ENCODE data around the gene LCE4A.

Gene LCE4A

DNA sequence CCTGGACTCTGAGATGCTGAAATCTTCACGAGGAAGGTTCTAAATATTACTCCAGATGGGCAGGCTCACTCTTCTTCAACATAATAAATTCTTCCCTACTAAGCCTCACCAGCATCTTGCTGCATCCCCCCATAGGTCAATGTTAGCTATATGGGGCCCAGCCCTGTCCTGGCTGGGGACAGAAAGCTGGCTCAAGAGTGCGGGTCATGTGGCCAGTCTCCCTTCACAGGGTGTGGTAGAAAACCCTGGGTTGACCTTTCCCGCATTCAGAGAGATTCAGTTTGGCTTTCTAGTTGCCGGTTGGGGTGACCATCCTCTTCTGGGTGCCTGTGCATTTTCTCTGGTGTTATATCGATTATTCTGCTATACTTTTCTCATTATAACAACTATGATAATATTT, 30.0 kb downstream of the LCE4A start:
- H3K9me3 ChIP-seq (ENCODE audit: low read length), result no peaks in the 10 kb centered on the region
- no peak overlapping the region for H3K4me3 ChIP-seq (ENCODE audit: low read depth, low read length, poor library complexity, severe bottlenecking)
- no peaks in the 10 kb centered on the region for H4K20me1 ChIP-seq (ENCODE audit: insufficient read depth, low read length)
- no peak overlapping the region for H3K4me2 ChIP-seq (ENCODE audit: low read length)
- no peaks in the 10 kb centered on the region for H3F3A ChIP-seq (ENCODE audit: insufficient read depth, low read length)
- no peaks in the 10 kb centered on the region for H3K27me3 ChIP-seq (ENCODE audit: insufficient read depth, low read length)
- H3K27ac ChIP-seq (ENCODE audit: low read depth, low read length, poor library complexity, severe bottlenecking), result no peak overlapping the region
- H3K9me2 ChIP-seq (ENCODE audit: low read depth, low read length), result no peaks in the 10 kb centered on the region
- no peaks in the 10 kb centered on the region for H3K36me3 ChIP-seq (ENCODE audit: insufficient read depth, low read length)
- no peak overlapping the region for H2AFZ ChIP-seq (ENCODE audit: low read length)
- no peak overlapping the region for H3K9ac ChIP-seq (ENCODE audit: low read length)
- H3K4me1 ChIP-seq (ENCODE audit: insufficient read depth, low read length, severe bottlenecking), result no peaks in the 10 kb centered on the region
- no peak for TF ChIP-seq EZH2 (IDR thresholded peaks at IDR 0.05; ENCODE audit: borderline replicate concordance, low read length)
- TF ChIP-seq, protein P1, sequence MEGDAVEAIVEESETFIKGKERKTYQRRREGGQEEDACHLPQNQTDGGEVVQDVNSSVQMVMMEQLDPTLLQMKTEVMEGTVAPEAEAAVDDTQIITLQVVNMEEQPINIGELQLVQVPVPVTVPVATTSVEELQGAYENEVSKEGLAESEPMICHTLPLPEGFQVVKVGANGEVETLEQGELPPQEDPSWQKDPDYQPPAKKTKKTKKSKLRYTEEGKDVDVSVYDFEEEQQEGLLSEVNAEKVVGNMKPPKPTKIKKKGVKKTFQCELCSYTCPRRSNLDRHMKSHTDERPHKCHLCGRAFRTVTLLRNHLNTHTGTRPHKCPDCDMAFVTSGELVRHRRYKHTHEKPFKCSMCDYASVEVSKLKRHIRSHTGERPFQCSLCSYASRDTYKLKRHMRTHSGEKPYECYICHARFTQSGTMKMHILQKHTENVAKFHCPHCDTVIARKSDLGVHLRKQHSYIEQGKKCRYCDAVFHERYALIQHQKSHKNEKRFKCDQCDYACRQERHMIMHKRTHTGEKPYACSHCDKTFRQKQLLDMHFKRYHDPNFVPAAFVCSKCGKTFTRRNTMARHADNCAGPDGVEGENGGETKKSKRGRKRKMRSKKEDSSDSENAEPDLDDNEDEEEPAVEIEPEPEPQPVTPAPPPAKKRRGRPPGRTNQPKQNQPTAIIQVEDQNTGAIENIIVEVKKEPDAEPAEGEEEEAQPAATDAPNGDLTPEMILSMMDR (IDR thresholded peaks at IDR 0.05; ENCODE audit: low read length), result no peak
- no peaks in the 10 kb centered on the region for H3K79me2 ChIP-seq (ENCODE audit: insufficient read depth, low read length)

GRCh38 chr1:152739841-152740240, 31.9 kb downstream of the LCE4A start:
- H3F3A ChIP-seq (ENCODE audit: insufficient read depth, low read length), result no peaks in the 10 kb centered on the region
- no peak overlapping the region for H3K27ac ChIP-seq (ENCODE audit: low read depth, low read length, poor library complexity, severe bottlenecking)
- no peak overlapping the region for H2AFZ ChIP-seq (ENCODE audit: low read length)
- H3K4me1 ChIP-seq (ENCODE audit: insufficient read depth, low read length, severe bottlenecking), result no peaks in the 10 kb centered on the region
- H3K9me2 ChIP-seq (ENCODE audit: low read depth, low read length), result no peaks in the 10 kb centered on the region
- H3K4me2 ChIP-seq (ENCODE audit: low read length), result no peak overlapping the region
- H3K36me3 ChIP-seq (ENCODE audit: insufficient read depth, low read length), result no peaks in the 10 kb centered on the region
- H3K9ac ChIP-seq (ENCODE audit: low read length), result no peak overlapping the region
- no peaks in the 10 kb centered on the region for H3K27me3 ChIP-seq (ENCODE audit: insufficient read depth, low read length)
- TF ChIP-seq EZH2 (IDR thresholded peaks at IDR 0.05; ENCODE audit: borderline replicate concordance, low read length), result no peak
- TF ChIP-seq, protein P1 (IDR thresholded peaks at IDR 0.05; ENCODE audit: low read length), result no peak
- no peaks in the 10 kb centered on the region for H3K9me3 ChIP-seq (ENCODE audit: low read length)
- no peaks in the 10 kb centered on the region for H3K79me2 ChIP-seq (ENCODE audit: insufficient read depth, low read length)
- H4K20me1 ChIP-seq (ENCODE audit: insufficient read depth, low read length), result no peaks in the 10 kb centered on the region
- no peak overlapping the region for H3K4me3 ChIP-seq (ENCODE audit: low read depth, low read length, poor library complexity, severe bottlenecking)

- H3K9me2 ChIP-seq (ENCODE audit: low read depth, low read length), result no peaks in the 10 kb centered on the region
- H3K9ac ChIP-seq (ENCODE audit: low read length), result no peak overlapping the region
- no peaks in the 10 kb centered on the region for H3K36me3 ChIP-seq (ENCODE audit: insufficient read depth, low read length)
- no peaks in the 10 kb centered on the region for H3F3A ChIP-seq (ENCODE audit: insufficient read depth, low read length)
- H2AFZ ChIP-seq (ENCODE audit: low read length), result no peak overlapping the region
- H3K4me1 ChIP-seq (ENCODE audit: insufficient read depth, low read length, severe bottlenecking), result no peaks in the 10 kb centered on the region
- no peak overlapping the region for H3K27ac ChIP-seq (ENCODE audit: low read depth, low read length, poor library complexity, severe bottlenecking)
- TF ChIP-seq, protein P1 (IDR thresholded peaks at IDR 0.05; ENCODE audit: low read length), result no peak
- no peak for TF ChIP-seq EZH2 (IDR thresholded peaks at IDR 0.05; ENCODE audit: borderline replicate concordance, low read length)
- no peak overlapping the region for H3K4me2 ChIP-seq (ENCODE audit: low read length)
- H3K79me2 ChIP-seq (ENCODE audit: insufficient read depth, low read length), result no peaks in the 10 kb centered on the region
- no peaks in the 10 kb centered on the region for H3K9me3 ChIP-seq (ENCODE audit: low read length)
- no peaks in the 10 kb centered on the region for H3K27me3 ChIP-seq (ENCODE audit: insufficient read depth, low read length)
- H4K20me1 ChIP-seq (ENCODE audit: insufficient read depth, low read length), result no peaks in the 10 kb centered on the region
- H3K4me3 ChIP-seq (ENCODE audit: low read depth, low read length, poor library complexity, severe bottlenecking), result no peak overlapping the region
Observed at GRCh38 chr1:152741656-152742055, 33.7 kb downstream of the LCE4A start.

All from OCI-LY1 (cell line).